ENCODE data around the gene HEMK1. TPM values are rescaled to one million over a fixed set of nuclear protein-coding genes. Genes with fewer than 3 reads are reported as not detected.

Gene HEMK1
- total and polyA plus RNA-seq, 2 of the 8 experiments (the other 6 are each of a cell fraction or from before 2014, with no cell fraction given) = 9.7 to 10.6 TPM

- TF ChIP-seq, protein P1, sequence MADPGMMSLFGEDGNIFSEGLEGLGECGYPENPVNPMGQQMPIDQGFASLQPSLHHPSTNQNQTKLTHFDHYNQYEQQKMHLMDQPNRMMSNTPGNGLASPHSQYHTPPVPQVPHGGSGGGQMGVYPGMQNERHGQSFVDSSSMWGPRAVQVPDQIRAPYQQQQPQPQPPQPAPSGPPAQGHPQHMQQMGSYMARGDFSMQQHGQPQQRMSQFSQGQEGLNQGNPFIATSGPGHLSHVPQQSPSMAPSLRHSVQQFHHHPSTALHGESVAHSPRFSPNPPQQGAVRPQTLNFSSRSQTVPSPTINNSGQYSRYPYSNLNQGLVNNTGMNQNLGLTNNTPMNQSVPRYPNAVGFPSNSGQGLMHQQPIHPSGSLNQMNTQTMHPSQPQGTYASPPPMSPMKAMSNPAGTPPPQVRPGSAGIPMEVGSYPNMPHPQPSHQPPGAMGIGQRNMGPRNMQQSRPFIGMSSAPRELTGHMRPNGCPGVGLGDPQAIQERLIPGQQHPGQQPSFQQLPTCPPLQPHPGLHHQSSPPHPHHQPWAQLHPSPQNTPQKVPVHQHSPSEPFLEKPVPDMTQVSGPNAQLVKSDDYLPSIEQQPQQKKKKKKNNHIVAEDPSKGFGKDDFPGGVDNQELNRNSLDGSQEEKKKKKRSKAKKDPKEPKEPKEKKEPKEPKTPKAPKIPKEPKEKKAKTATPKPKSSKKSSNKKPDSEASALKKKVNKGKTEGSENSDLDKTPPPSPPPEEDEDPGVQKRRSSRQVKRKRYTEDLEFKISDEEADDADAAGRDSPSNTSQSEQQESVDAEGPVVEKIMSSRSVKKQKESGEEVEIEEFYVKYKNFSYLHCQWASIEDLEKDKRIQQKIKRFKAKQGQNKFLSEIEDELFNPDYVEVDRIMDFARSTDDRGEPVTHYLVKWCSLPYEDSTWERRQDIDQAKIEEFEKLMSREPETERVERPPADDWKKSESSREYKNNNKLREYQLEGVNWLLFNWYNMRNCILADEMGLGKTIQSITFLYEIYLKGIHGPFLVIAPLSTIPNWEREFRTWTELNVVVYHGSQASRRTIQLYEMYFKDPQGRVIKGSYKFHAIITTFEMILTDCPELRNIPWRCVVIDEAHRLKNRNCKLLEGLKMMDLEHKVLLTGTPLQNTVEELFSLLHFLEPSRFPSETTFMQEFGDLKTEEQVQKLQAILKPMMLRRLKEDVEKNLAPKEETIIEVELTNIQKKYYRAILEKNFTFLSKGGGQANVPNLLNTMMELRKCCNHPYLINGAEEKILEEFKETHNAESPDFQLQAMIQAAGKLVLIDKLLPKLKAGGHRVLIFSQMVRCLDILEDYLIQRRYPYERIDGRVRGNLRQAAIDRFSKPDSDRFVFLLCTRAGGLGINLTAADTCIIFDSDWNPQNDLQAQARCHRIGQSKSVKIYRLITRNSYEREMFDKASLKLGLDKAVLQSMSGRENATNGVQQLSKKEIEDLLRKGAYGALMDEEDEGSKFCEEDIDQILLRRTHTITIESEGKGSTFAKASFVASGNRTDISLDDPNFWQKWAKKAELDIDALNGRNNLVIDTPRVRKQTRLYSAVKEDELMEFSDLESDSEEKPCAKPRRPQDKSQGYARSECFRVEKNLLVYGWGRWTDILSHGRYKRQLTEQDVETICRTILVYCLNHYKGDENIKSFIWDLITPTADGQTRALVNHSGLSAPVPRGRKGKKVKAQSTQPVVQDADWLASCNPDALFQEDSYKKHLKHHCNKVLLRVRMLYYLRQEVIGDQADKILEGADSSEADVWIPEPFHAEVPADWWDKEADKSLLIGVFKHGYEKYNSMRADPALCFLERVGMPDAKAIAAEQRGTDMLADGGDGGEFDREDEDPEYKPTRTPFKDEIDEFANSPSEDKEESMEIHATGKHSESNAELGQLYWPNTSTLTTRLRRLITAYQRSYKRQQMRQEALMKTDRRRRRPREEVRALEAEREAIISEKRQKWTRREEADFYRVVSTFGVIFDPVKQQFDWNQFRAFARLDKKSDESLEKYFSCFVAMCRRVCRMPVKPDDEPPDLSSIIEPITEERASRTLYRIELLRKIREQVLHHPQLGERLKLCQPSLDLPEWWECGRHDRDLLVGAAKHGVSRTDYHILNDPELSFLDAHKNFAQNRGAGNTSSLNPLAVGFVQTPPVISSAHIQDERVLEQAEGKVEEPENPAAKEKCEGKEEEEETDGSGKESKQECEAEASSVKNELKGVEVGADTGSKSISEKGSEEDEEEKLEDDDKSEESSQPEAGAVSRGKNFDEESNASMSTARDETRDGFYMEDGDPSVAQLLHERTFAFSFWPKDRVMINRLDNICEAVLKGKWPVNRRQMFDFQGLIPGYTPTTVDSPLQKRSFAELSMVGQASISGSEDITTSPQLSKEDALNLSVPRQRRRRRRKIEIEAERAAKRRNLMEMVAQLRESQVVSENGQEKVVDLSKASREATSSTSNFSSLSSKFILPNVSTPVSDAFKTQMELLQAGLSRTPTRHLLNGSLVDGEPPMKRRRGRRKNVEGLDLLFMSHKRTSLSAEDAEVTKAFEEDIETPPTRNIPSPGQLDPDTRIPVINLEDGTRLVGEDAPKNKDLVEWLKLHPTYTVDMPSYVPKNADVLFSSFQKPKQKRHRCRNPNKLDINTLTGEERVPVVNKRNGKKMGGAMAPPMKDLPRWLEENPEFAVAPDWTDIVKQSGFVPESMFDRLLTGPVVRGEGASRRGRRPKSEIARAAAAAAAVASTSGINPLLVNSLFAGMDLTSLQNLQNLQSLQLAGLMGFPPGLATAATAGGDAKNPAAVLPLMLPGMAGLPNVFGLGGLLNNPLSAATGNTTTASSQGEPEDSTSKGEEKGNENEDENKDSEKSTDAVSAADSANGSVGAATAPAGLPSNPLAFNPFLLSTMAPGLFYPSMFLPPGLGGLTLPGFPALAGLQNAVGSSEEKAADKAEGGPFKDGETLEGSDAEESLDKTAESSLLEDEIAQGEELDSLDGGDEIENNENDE (IDR thresholded peaks at IDR 0.05; ENCODE audit: insufficient replicate concordance, low read length) = no peak
- TF ChIP-seq BRCA1 (IDR thresholded peaks at IDR 0.05; ENCODE audit: low read depth, low read length) (no peak), BCL11A (IDR thresholded peaks at IDR 0.05; ENCODE audit: low read depth in 2 of 2, low read length in 2 of 2) (no peak), CTCF (IDR thresholded peaks at IDR 0.05; ENCODE audit: control extremely low read depth in 1 of 3, insufficient read depth in 1 of 3, low read depth in 1 of 3, low read length in 3 of 3) (no peak), TEAD4 (IDR thresholded peaks at IDR 0.05; ENCODE audit: low read depth, low read length) (no peak), POLR2AphosphoS5 (IDR thresholded peaks at IDR 0.05; ENCODE audit: low read depth, low read length) (no peak), BACH1 (IDR thresholded peaks at IDR 0.05; ENCODE audit: low read length) (no peak), SAP30 (IDR thresholded peaks at IDR 0.05; ENCODE audit: insufficient read depth, insufficient replicate concordance, low read length) (no peak)
Observed at GRCh38 chr3:50617096-50617791, 47.9 kb downstream of the HEMK1 start, which contains the start of gene MAPKAPK3 (continued).
